ENCODE data around the gene UQCR11. TPM values are rescaled to one million over a fixed set of nuclear protein-coding genes. Genes with fewer than 3 reads are reported as not detected.

The UQCR11 gene
- total and polyA plus RNA-seq, 2 experiments from 2014 or later, result 49.3 to 669 TPM

- H3K4me2 ChIP-seq (ENCODE audit: unreplicated experiment), result no peak overlapping the region
- in situ Hi-C loops (cut with MboI), result no loop called here
- H3K9ac ChIP-seq, result no peak overlapping the region
- no peaks in the 10 kb centered on the region for H3F3A ChIP-seq (ENCODE audit: insufficient read depth)
- H3K36me3 ChIP-seq (ENCODE audit: low read depth), result no peaks in the 10 kb centered on the region
- no peak overlapping the region for H3K27ac ChIP-seq
- H3K79me2 ChIP-seq (ENCODE audit: insufficient read depth), result peaks cover 15% of the 10 kb centered on the region; the same call in 1 of the 2 replicates
- H3K27me3 ChIP-seq (replicated peaks; ENCODE audit: insufficient read depth), result no peaks in the 10 kb centered on the region
- DNase-seq, result no peak
- no peaks in the 10 kb centered on the region for H4K20me1 ChIP-seq (ENCODE audit: insufficient read depth)
- no peaks in the 10 kb centered on the region for H3K4me1 ChIP-seq (ENCODE audit: insufficient read depth)
- no peaks in the 10 kb centered on the region for H3K9me3 ChIP-seq (ENCODE audit: low read depth)
- 95 to 97% methylated on average over 20 to 24 of the region's 24 CpGs for WGBS, 2 experiments (ENCODE audit: low coverage in 1 of 2, low lambda C conversion rate in 2 of 2, missing lambda C conversion rate in 2 of 2)
- no peak overlapping the region for H2AFZ ChIP-seq
- H3K4me3 ChIP-seq, result no peak overlapping the region
- no peak for TF ChIP-seq EZH2phosphoT487 (IDR thresholded peaks at IDR 0.05; ENCODE audit: insufficient read depth, low read depth)
- no peak for TF ChIP-seq EZH2 (IDR thresholded peaks at IDR 0.05; ENCODE audit: insufficient read depth, poor library complexity, severe bottlenecking)
- no peaks in the 10 kb centered on the region for H3K9me2 ChIP-seq (ENCODE audit: insufficient read depth)
Observed at GRCh38 chr19:1554968-1555367, 50.3 kb downstream of the UQCR11 start.

GRCh38 chr19:1553415-1553814 is 51.8 kb downstream of the UQCR11 start:
- TF ChIP-seq EZH2 (IDR thresholded peaks at IDR 0.05; ENCODE audit: insufficient read depth, poor library complexity, severe bottlenecking), result no peak
- no peak for TF ChIP-seq EZH2phosphoT487 (IDR thresholded peaks at IDR 0.05; ENCODE audit: insufficient read depth, low read depth)
- H4K20me1 ChIP-seq (ENCODE audit: insufficient read depth), result no peaks in the 10 kb centered on the region
- DNase-seq, result no peak
- no peaks in the 10 kb centered on the region for H3K4me1 ChIP-seq (ENCODE audit: insufficient read depth)
- H3F3A ChIP-seq (ENCODE audit: insufficient read depth), result no peaks in the 10 kb centered on the region
- H3K27me3 ChIP-seq (replicated peaks; ENCODE audit: insufficient read depth), result no peaks in the 10 kb centered on the region
- 72 to 73% methylated on average over 10 of the region's 10 CpGs for WGBS, 2 experiments (ENCODE audit: low coverage in 1 of 2, low lambda C conversion rate in 2 of 2, missing lambda C conversion rate in 2 of 2)
- in situ Hi-C loops (cut with MboI), result no loop called here
- H3K4me3 ChIP-seq, result no peak overlapping the region
- no peaks in the 10 kb centered on the region for H3K9me3 ChIP-seq (ENCODE audit: low read depth)
- no peak overlapping the region for H3K9ac ChIP-seq
- no peak overlapping the region for H3K4me2 ChIP-seq (ENCODE audit: unreplicated experiment)
- no peaks in the 10 kb centered on the region for H3K36me3 ChIP-seq (ENCODE audit: low read depth)
- no peaks in the 10 kb centered on the region for H3K9me2 ChIP-seq (ENCODE audit: insufficient read depth)
- no peak overlapping the region for H2AFZ ChIP-seq
- no peak overlapping the region for H3K27ac ChIP-seq
- peaks cover 5% of the 10 kb centered on the region; the same call in 1 of the 2 replicates for H3K79me2 ChIP-seq (ENCODE audit: insufficient read depth)

GRCh38 chr19:1551068-1552040 is 53.9 kb downstream of the UQCR11 start:
- Histone ChIP-seq H3K9me3 (ENCODE audit: low read depth) (no peaks in the 10 kb centered on the region), H4K20me1 (ENCODE audit: insufficient read depth) (no peaks in the 10 kb centered on the region), H3F3A (ENCODE audit: insufficient read depth) (no peaks in the 10 kb centered on the region), H3K36me3 (ENCODE audit: low read depth) (no peaks in the 10 kb centered on the region), H2AFZ (no peak overlapping the region), H3K79me2 (ENCODE audit: insufficient read depth) (no peaks in the 10 kb centered on the region), H3K9me2 (ENCODE audit: insufficient read depth) (no peaks in the 10 kb centered on the region), H3K4me2 (ENCODE audit: unreplicated experiment) (no peak overlapping the region), H3K4me3 (no peak overlapping the region), H3K27me3 (replicated peaks; ENCODE audit: insufficient read depth) (no peaks in the 10 kb centered on the region), H3K27ac (no peak overlapping the region), H3K4me1 (ENCODE audit: insufficient read depth) (no peaks in the 10 kb centered on the region), H3K9ac (no peak overlapping the region)
- 68% methylated on average over 17 of the region's 17 CpGs for WGBS, 2 experiments (ENCODE audit: low coverage in 1 of 2, low lambda C conversion rate in 2 of 2, missing lambda C conversion rate in 2 of 2)
- no peak for DNase-seq
- TF ChIP-seq EZH2 (IDR thresholded peaks at IDR 0.05; ENCODE audit: insufficient read depth, poor library complexity, severe bottlenecking) (no peak), EZH2phosphoT487 (IDR thresholded peaks at IDR 0.05; ENCODE audit: insufficient read depth, low read depth) (no peak)
- in situ Hi-C loops (cut with MboI), result no loop called here

GRCh38 chr19:1549332-1549945 is 55.8 kb downstream of the UQCR11 start:
- Histone ChIP-seq H4K20me1 (ENCODE audit: insufficient read depth) (no peaks in the 10 kb centered on the region), H3K9me2 (ENCODE audit: insufficient read depth) (no peaks in the 10 kb centered on the region), H3K27ac (no peak overlapping the region), H3K36me3 (ENCODE audit: low read depth) (no peaks in the 10 kb centered on the region), H3K4me3 (no peak overlapping the region), H3K27me3 (replicated peaks; ENCODE audit: insufficient read depth) (no peaks in the 10 kb centered on the region), H3F3A (ENCODE audit: insufficient read depth) (no peaks in the 10 kb centered on the region), H2AFZ (no peak overlapping the region), H3K4me2 (ENCODE audit: unreplicated experiment) (no peak overlapping the region), H3K9ac (no peak overlapping the region), H3K4me1 (ENCODE audit: insufficient read depth) (no peaks in the 10 kb centered on the region), H3K79me2 (ENCODE audit: insufficient read depth) (no peaks in the 10 kb centered on the region), H3K9me3 (ENCODE audit: low read depth) (no peaks in the 10 kb centered on the region)
- in situ Hi-C loops (cut with MboI), result no loop called here
- WGBS, 2 experiments (ENCODE audit: low coverage in 1 of 2, low lambda C conversion rate in 2 of 2, missing lambda C conversion rate in 2 of 2), result 88 to 100% methylated on average over 2 to 4 of the region's 4 CpGs
- TF ChIP-seq EZH2 (IDR thresholded peaks at IDR 0.05; ENCODE audit: insufficient read depth, poor library complexity, severe bottlenecking) (no peak), EZH2phosphoT487 (IDR thresholded peaks at IDR 0.05; ENCODE audit: insufficient read depth, low read depth) (no peak)
- no peak for DNase-seq

Small RNA genes lying within 50 kb of the gene (small RNA-seq; reads per million reads assigned to genes)
- gene AC005943.2 (ENCODE audit: low read depth, low replicate concordance), result not detected
- gene RN7SL477P (ENCODE audit: low read depth, low replicate concordance), result not detected
- not detected for gene RNU6-1223P (ENCODE audit: low read depth, low replicate concordance)

Other genes starting within 250 kb of the UQCR11 start
- 64.1 and 67.1 TPM in 2 replicates for gene NDUFS7, start 221.6 kb downstream of the UQCR11 start, total RNA-seq (2014; rRNA removed; shearing (Covaris generic))
- gene NDUFS7, start 221.6 kb downstream of the UQCR11 start, polyA plus RNA-seq (2016; fragmentation: Nextera tagmentation; extraction: Ambion mirVana), result 173 and 177 TPM in 2 replicates
- gene GAMT, start 203.9 kb downstream of the UQCR11 start, total RNA-seq (2014; rRNA removed; shearing (Covaris generic)), result 39.8 and 43.7 TPM in 2 replicates
- gene GAMT, start 203.9 kb downstream of the UQCR11 start, polyA plus RNA-seq (2016; fragmentation: Nextera tagmentation; extraction: Ambion mirVana), result 40.1 and 43.1 TPM in 2 replicates
- 56.6 and 59.4 TPM in 2 replicates for gene DAZAP1, start 197.9 kb downstream of the UQCR11 start, total RNA-seq (2014; rRNA removed; shearing (Covaris generic))
- gene DAZAP1, start 197.9 kb downstream of the UQCR11 start, polyA plus RNA-seq (2016; fragmentation: Nextera tagmentation; extraction: Ambion mirVana), result 11.0 and 12.8 TPM in 2 replicates
- 1,256 and 1,289 TPM in 2 replicates for gene RPS15, start 167.1 kb downstream of the UQCR11 start, total RNA-seq (2014; rRNA removed; shearing (Covaris generic))
- gene RPS15, start 167.1 kb downstream of the UQCR11 start, polyA plus RNA-seq (2016; fragmentation: Nextera tagmentation; extraction: Ambion mirVana), result 921 and 947 TPM in 2 replicates
- 0.11 TPM in 1 of 2 replicates, not detected in the other for gene APC2, start 155.3 kb downstream of the UQCR11 start, total RNA-seq (2014; rRNA removed; shearing (Covaris generic))
- gene APC2, start 155.3 kb downstream of the UQCR11 start, polyA plus RNA-seq (2016; fragmentation: Nextera tagmentation; extraction: Ambion mirVana), result 0.10 and 0.11 TPM in 2 replicates
- 35.9 and 40.2 TPM in 2 replicates for gene C19orf25, start 126.2 kb downstream of the UQCR11 start, total RNA-seq (2014; rRNA removed; shearing (Covaris generic))
- gene C19orf25, start 126.2 kb downstream of the UQCR11 start, polyA plus RNA-seq (2016; fragmentation: Nextera tagmentation; extraction: Ambion mirVana), result 33.2 and 34.7 TPM in 2 replicates
- gene PCSK4, start 115.1 kb downstream of the UQCR11 start, total RNA-seq (2014; rRNA removed; shearing (Covaris generic)), result 0.13 and 0.76 TPM in 2 replicates
- gene PCSK4, start 115.1 kb downstream of the UQCR11 start, polyA plus RNA-seq (2016; fragmentation: Nextera tagmentation; extraction: Ambion mirVana), result 0.28 and 0.43 TPM in 2 replicates
- 2.9 and 3.0 TPM in 2 replicates for gene REEP6, start 114.3 kb downstream of the UQCR11 start, total RNA-seq (2014; rRNA removed; shearing (Covaris generic))
- 4.0 and 4.3 TPM in 2 replicates for gene REEP6, start 114.3 kb downstream of the UQCR11 start, polyA plus RNA-seq (2016; fragmentation: Nextera tagmentation; extraction: Ambion mirVana)
- gene ADAMTSL5, start 92.4 kb downstream of the UQCR11 start, total RNA-seq (2014; rRNA removed; shearing (Covaris generic)), result 21.1 and 31.7 TPM in 2 replicates
- 19.3 and 23.3 TPM in 2 replicates for gene ADAMTSL5, start 92.4 kb downstream of the UQCR11 start, polyA plus RNA-seq (2016; fragmentation: Nextera tagmentation; extraction: Ambion mirVana)
- not detected in 2 replicates for gene PLK5, start 81.4 kb downstream of the UQCR11 start, total RNA-seq (2014; rRNA removed; shearing (Covaris generic))
- not detected in 2 replicates for gene PLK5, start 81.4 kb downstream of the UQCR11 start, polyA plus RNA-seq (2016; fragmentation: Nextera tagmentation; extraction: Ambion mirVana)
- 50.3 and 50.6 TPM in 2 replicates for gene MEX3D, start 37.1 kb downstream of the UQCR11 start, total RNA-seq (2014; rRNA removed; shearing (Covaris generic))
- gene MEX3D, start 37.1 kb downstream of the UQCR11 start, polyA plus RNA-seq (2016; fragmentation: Nextera tagmentation; extraction: Ambion mirVana), result 2.6 and 3.0 TPM in 2 replicates
- 134 and 153 TPM in 2 replicates for gene MBD3, start 12.6 kb downstream of the UQCR11 start, total RNA-seq (2014; rRNA removed; shearing (Covaris generic))
- 24.5 and 26.4 TPM in 2 replicates for gene MBD3, start 12.6 kb downstream of the UQCR11 start, polyA plus RNA-seq (2016; fragmentation: Nextera tagmentation; extraction: Ambion mirVana)
- gene TCF3, start 47.2 kb upstream of the UQCR11 start, total RNA-seq (2014; rRNA removed; shearing (Covaris generic)), result 58.9 and 60.6 TPM in 2 replicates
- 16.2 and 18.3 TPM in 2 replicates for gene TCF3, start 47.2 kb upstream of the UQCR11 start, polyA plus RNA-seq (2016; fragmentation: Nextera tagmentation; extraction: Ambion mirVana)
- gene ONECUT3, start 148.0 kb upstream of the UQCR11 start, total RNA-seq (2014; rRNA removed; shearing (Covaris generic)), result not detected in 2 replicates
- gene ONECUT3, start 148.0 kb upstream of the UQCR11 start, polyA plus RNA-seq (2016; fragmentation: Nextera tagmentation; extraction: Ambion mirVana), result not detected in 2 replicates
- 0.32 and 2.5 TPM in 2 replicates for gene ATP8B3, start 206.8 kb upstream of the UQCR11 start, total RNA-seq (2014; rRNA removed; shearing (Covaris generic))
- gene ATP8B3, start 206.8 kb upstream of the UQCR11 start, polyA plus RNA-seq (2016; fragmentation: Nextera tagmentation; extraction: Ambion mirVana), result 1.8 and 1.9 TPM in 2 replicates
- gene REXO1, start 243.0 kb upstream of the UQCR11 start, total RNA-seq (2014; rRNA removed; shearing (Covaris generic)), result 4.2 and 5.2 TPM in 2 replicates
- 4.2 and 4.9 TPM in 2 replicates for gene REXO1, start 243.0 kb upstream of the UQCR11 start, polyA plus RNA-seq (2016; fragmentation: Nextera tagmentation; extraction: Ambion mirVana)